Type B pancreatic cell (in vitro differentiated cells): ENCODE results near the gene PAH. TPM values are rescaled to one million over a fixed set of nuclear protein-coding genes. Genes with fewer than 3 reads are reported as not detected.

ENCODE experiments used
- DNase-seq: peaks from one replicate; pipeline ENCODE4 v3.0.0; 2021; ENCODE audit warnings: mixed read lengths; ENCODE audit not compliant: unreplicated experiment; ENCODE audit errors: extremely low spot score
- H3K27ac Mint-ChIP-seq: 2 replicates; pipeline ENCODE4 v1.8.0; 2021; ENCODE audit warnings: mild to moderate bottlenecking, mixed read lengths
- H3K27me3 Mint-ChIP-seq: 2 replicates; pipeline ENCODE4 v1.8.0; 2021; ENCODE audit warnings: mixed read lengths
- H3K36me3 Mint-ChIP-seq: 2 replicates; pipeline ENCODE4 v1.8.0; 2021; ENCODE audit warnings: mixed read lengths
- H3K4me1 Mint-ChIP-seq: one replicate; pipeline ENCODE4 v1.8.0; 2021; ENCODE audit warnings: mixed read lengths; ENCODE audit not compliant: unreplicated experiment
- H3K4me3 Mint-ChIP-seq: 2 replicates; pipeline ENCODE4 v1.8.0; 2021; ENCODE audit warnings: mild to moderate bottlenecking, mixed read lengths
- H3K9me3 Mint-ChIP-seq: 2 replicates; pipeline ENCODE4 v1.8.0; 2021; ENCODE audit warnings: mixed read lengths
- total RNA-seq: library from RNA; stranded (reverse); gene quantifications from 2 replicates; pipeline ENCODE4 v1.2.1, GENCODE V29; 2021; ENCODE audit warnings: low replicate concordance
- TF ChIP-seq, protein P1 (sequence below): fragments of 200-600 bp; sonication (generic); conservative IDR thresholded peaks from 2 replicates; pipeline ENCODE4 v1.5.0; 2021; ENCODE audit warnings: antibody characterized with exemption, mild to moderate bottlenecking

Gene PAH
- total RNA-seq, 1 donor from 2014 or later = 5.8 TPM

DNA sequence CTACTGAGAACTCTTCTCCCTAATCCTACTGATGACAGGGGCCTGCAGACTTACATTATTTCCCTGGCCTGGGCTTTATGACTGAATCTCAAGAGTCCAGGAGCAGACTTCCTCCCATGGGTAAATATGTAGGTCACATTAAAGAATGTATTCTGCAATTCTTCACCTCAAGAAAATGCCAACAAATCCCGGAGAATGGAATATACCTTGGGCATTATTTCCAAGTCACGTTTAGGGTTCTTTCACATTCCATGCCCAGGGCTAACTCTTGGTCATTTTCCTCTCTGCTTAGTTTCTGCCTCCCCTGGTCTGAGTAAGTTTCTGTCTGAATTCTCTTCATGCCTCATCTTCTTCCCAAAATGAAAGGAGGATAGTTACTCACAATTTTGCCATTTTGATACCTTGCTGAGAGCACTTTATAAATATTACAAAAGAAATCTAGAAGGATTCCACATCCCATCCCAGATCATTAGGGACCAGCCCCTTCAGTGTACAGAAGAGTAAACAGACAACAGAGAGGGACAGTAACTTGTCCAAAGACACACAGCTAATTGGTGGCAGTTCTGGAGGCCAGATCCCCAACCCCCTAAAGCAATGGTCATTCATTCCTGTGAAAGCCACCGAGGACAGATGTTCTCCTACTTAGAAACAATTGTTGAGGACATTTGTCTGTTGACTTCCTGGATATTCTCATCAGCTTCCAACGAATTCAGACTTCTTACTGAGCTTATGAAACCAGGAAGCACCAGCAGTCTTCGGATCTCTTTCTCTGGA lies 605 bp downstream of the PAH start:
- DNase-seq = no peak
- H3K36me3 Mint-ChIP-seq = no peaks in the 10 kb centered on the region
- peak overlapping the region; percentile 53 for H3K4me3 Mint-ChIP-seq
- peaks cover 23% of the 10 kb centered on the region for H3K27me3 Mint-ChIP-seq
- TF ChIP-seq, protein P1, sequence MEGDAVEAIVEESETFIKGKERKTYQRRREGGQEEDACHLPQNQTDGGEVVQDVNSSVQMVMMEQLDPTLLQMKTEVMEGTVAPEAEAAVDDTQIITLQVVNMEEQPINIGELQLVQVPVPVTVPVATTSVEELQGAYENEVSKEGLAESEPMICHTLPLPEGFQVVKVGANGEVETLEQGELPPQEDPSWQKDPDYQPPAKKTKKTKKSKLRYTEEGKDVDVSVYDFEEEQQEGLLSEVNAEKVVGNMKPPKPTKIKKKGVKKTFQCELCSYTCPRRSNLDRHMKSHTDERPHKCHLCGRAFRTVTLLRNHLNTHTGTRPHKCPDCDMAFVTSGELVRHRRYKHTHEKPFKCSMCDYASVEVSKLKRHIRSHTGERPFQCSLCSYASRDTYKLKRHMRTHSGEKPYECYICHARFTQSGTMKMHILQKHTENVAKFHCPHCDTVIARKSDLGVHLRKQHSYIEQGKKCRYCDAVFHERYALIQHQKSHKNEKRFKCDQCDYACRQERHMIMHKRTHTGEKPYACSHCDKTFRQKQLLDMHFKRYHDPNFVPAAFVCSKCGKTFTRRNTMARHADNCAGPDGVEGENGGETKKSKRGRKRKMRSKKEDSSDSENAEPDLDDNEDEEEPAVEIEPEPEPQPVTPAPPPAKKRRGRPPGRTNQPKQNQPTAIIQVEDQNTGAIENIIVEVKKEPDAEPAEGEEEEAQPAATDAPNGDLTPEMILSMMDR = no peak
- no peaks in the 10 kb centered on the region for H3K9me3 Mint-ChIP-seq
- H3K27ac Mint-ChIP-seq = peak overlapping the region; percentile 22
- peaks cover 8% of the 10 kb centered on the region for H3K4me1 Mint-ChIP-seq

DNA sequence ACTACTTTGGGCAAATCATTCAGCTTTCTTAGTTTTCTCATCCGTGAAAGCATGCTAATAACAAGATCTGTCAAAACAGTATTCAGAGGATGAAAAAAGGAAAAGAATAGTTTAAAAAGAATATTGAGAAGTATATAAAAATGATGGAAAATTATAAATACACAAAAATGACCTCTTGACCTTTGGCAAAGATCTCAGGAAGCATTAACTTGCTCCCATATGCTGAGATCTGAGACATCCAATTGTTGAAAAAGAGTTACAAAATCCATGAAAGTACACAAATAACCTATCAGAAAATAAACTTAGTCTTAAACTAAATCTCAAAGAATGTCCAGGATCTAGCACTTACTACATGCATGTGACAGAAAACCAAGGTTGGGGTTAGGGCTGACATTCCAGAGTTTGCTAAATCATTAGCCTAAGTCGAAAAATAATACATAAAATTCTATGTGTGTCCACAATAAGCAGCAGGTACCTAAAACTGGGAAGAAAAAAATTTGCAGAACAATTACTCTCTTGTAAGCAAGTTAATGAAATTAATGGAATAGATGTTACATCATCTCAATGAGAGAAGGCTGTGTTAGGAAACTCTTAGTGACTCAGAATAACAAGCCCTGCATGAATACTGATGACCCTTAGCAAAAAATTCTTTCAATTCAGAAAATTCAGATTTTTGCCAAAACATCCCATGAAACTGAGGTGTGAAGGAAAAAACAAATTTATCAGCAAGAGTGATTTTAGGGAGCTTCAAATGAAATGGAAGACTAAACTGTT lies 3.4 kb downstream of the PAH start:
- Mint-ChIP-seq H3K4me3 (no peak overlapping the region), H3K27ac (no peak overlapping the region), H3K36me3 (no peaks in the 10 kb centered on the region), H3K4me1 (peaks cover 8% of the 10 kb centered on the region), H3K9me3 (no peaks in the 10 kb centered on the region), H3K27me3 (peaks cover 23% of the 10 kb centered on the region)
- TF ChIP-seq, protein P1 = no peak
- no peak for DNase-seq

DNA sequence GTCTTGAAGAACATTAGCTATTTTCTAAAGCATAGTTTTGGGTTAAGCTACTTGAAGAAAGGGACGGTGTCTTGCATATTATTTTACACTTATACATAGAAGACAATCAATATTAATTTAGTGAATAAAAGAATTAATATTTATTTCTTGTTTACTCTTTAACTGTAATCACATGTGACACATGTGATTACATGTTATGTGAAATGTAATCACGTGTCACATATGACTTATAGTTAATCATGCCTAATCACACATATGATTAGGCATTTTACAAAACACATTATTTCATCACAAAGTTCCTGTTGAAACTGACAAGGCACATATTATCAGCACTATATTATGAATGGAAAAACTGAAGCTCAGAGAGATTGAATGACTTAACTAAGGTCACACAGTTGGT lies 4.8 kb downstream of the PAH start:
- no peaks in the 10 kb centered on the region for H3K9me3 Mint-ChIP-seq
- no peaks in the 10 kb centered on the region for H3K36me3 Mint-ChIP-seq
- no peaks in the 10 kb centered on the region for H3K4me1 Mint-ChIP-seq
- DNase-seq = no peak
- H3K4me3 Mint-ChIP-seq = no peak overlapping the region
- TF ChIP-seq, protein P1 = no peak
- peaks cover 18% of the 10 kb centered on the region for H3K27me3 Mint-ChIP-seq
- H3K27ac Mint-ChIP-seq = no peak overlapping the region

DNA sequence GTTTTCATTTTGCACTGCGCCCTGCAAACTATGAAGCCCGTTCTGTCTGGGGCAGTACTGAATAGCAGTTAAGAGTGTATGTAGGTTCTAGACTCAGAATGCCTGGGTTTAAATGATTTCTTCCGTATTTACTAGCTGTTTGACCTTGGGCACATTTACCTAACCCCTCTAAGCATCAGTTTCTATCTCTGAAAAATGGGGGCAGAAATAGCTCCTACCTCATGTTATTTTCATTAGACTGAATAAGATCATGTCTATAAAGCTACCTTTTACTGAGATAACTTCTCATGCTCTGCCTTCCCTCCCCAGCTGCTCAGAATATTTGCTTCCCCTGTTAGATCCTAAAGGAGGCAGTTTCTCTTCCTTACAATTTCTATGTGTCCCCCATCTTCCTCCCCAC lies 5.7 kb downstream of the PAH start:
- peaks cover 15% of the 10 kb centered on the region for H3K27me3 Mint-ChIP-seq
- TF ChIP-seq, protein P1 = no peak
- H3K9me3 Mint-ChIP-seq = no peaks in the 10 kb centered on the region
- H3K27ac Mint-ChIP-seq = no peak overlapping the region
- H3K36me3 Mint-ChIP-seq = no peaks in the 10 kb centered on the region
- DNase-seq = no peak
- H3K4me3 Mint-ChIP-seq = no peak overlapping the region
- H3K4me1 Mint-ChIP-seq = no peaks in the 10 kb centered on the region

DNA sequence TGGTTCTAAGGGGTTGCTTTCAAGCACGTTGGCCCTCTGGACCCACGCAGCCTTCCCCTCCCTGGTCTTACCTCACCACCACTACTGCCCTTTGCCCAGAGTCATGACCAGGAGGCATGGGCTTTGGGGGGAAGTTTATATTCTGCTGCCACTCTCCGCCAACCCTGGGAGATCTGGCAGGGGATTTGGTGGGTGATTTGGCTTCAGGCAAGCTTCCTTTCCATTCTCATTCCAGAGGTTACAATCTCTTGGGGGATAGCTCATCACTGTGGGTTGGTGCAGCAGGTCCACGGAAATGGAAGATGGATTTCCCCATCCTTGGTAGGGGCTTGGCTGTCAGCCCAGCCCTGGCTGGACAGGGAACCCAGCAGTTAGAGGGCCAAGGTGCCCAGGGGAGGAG lies 6.3 kb downstream of the PAH start:
- Mint-ChIP-seq H3K4me1 (no peaks in the 10 kb centered on the region), H3K4me3 (no peak overlapping the region), H3K27me3 (peaks cover 13% of the 10 kb centered on the region), H3K9me3 (no peaks in the 10 kb centered on the region), H3K36me3 (no peaks in the 10 kb centered on the region), H3K27ac (no peak overlapping the region)
- no peak for DNase-seq
- TF ChIP-seq, protein P1 = no peak
